RWPE2 (cell line): ENCODE measurements around the gene CDC42SE1.

Experiments used
- ATAC-seq: fragments of 200-7000 bp; cut with Tn5 transposase; 3 replicates; pipeline ENCODE4 v1.9.1; 2021; ENCODE audit warnings: low read depth
- DNase-seq: peaks from one replicate; pipeline ENCODE4 v3.0.0-alpha.2; 2020; ENCODE audit warnings: low spot score
- H3K27ac ChIP-seq: fragments of 450-650 bp; 2 replicates; pipeline ENCODE4 v1.5.1; 2017; ENCODE audit warnings: mild to moderate bottlenecking; ENCODE audit not compliant: poor library complexity, severe bottlenecking
- H3K27me3 ChIP-seq: fragments of 250-450 bp; sonication (Bioruptor Pico); 2 replicates; pipeline ENCODE4 v1.5.1; 2021; ENCODE audit warnings: mild to moderate bottlenecking, moderate library complexity; ENCODE audit not compliant: insufficient read depth, poor library complexity, severe bottlenecking
- H3K36me3 ChIP-seq: fragments of 250-450 bp; sonication (Bioruptor Pico); 2 replicates; pipeline ENCODE4 v1.5.1; 2020; ENCODE audit warnings: low read depth, mild to moderate bottlenecking, moderate library complexity
- H3K4me1 ChIP-seq: fragments of 250-450 bp; sonication (Bioruptor Pico); 2 replicates; pipeline ENCODE4 v1.5.1; 2021; ENCODE audit warnings: mild to moderate bottlenecking, moderate library complexity; ENCODE audit not compliant: insufficient read depth, poor library complexity, severe bottlenecking
- H3K4me3 ChIP-seq: fragments of 250-450 bp; sonication (Bioruptor Pico); 2 replicates; pipeline ENCODE4 v1.5.1; 2021; ENCODE audit warnings: mild to moderate bottlenecking, moderate library complexity; ENCODE audit not compliant: severe bottlenecking
- H3K9me3 ChIP-seq: fragments of 250-450 bp; sonication (Bioruptor Pico); 2 replicates; pipeline ENCODE4 v1.5.1; 2021; ENCODE audit warnings: mild to moderate bottlenecking, moderate library complexity; ENCODE audit not compliant: severe bottlenecking
- TF ChIP-seq, protein P1 (sequence below): fragments of 450-650 bp; IDR thresholded peaks from one replicate; pipeline ENCODE4 v1.5.1; 2017; ENCODE audit warnings: mild to moderate bottlenecking, moderate library complexity; ENCODE audit not compliant: poor library complexity, severe bottlenecking

CDC42SE1 gene

DNA sequence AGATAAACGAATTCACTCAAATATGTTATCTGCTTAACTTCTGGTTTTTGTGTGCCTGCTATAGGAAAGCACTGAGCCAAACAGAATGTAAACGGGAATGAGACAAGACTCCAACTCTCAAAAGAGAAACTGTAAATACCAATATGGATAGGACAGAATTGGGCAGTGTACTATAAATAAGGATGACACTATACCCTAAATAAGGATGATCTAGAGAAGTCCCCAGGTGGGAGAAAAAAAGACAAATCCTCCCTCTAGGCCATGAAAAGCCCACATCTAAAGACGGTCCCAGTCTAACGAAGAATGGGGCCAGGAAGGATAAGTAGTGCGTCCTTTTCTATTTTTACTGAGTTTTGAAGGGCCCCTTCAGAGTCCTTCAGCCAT lies 9.7 kb upstream of the CDC42SE1 start:
- no peaks in the 10 kb centered on the region for H3K9me3 ChIP-seq
- DNase-seq, result no peak
- peaks cover 2% of the 10 kb centered on the region; the same call in 1 of the 2 replicates for H3K36me3 ChIP-seq
- TF ChIP-seq, protein P1, sequence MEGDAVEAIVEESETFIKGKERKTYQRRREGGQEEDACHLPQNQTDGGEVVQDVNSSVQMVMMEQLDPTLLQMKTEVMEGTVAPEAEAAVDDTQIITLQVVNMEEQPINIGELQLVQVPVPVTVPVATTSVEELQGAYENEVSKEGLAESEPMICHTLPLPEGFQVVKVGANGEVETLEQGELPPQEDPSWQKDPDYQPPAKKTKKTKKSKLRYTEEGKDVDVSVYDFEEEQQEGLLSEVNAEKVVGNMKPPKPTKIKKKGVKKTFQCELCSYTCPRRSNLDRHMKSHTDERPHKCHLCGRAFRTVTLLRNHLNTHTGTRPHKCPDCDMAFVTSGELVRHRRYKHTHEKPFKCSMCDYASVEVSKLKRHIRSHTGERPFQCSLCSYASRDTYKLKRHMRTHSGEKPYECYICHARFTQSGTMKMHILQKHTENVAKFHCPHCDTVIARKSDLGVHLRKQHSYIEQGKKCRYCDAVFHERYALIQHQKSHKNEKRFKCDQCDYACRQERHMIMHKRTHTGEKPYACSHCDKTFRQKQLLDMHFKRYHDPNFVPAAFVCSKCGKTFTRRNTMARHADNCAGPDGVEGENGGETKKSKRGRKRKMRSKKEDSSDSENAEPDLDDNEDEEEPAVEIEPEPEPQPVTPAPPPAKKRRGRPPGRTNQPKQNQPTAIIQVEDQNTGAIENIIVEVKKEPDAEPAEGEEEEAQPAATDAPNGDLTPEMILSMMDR, result no peak
- H3K27ac ChIP-seq, result peak overlapping the region; percentile 94
- no peaks in the 10 kb centered on the region for H3K4me1 ChIP-seq
- H3K4me3 ChIP-seq, result no peak overlapping the region
- H3K27me3 ChIP-seq, result no peaks in the 10 kb centered on the region
- ATAC-seq, result no peak

DNA sequence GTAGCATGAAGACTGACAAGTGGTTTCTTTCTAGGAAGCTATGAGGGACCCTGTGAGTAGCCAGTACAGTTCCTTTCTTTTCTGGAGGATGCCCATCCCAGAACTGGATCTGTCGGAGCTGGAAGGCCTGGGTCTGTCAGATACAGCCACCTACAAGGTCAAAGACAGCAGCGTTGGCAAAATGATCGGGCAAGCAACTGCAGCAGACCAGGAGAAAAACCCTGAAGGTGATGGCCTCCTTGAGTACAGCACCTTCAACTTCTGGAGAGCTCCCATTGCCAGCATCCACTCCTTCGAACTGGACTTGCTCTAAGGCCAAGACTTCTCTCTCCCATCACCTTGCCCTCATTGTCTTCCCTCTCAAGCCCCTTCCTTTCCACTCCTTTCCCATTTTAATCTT lies 7.8 kb upstream of the CDC42SE1 start:
- Histone ChIP-seq H3K27me3 (no peaks in the 10 kb centered on the region), H3K4me3 (no peak overlapping the region), H3K9me3 (no peaks in the 10 kb centered on the region), H3K27ac (no peak overlapping the region), H3K36me3 (peaks cover 2% of the 10 kb centered on the region; the same call in 1 of the 2 replicates), H3K4me1 (peaks cover 8% of the 10 kb centered on the region)
- ATAC-seq (no peak), DNase-seq (no peak)
- TF ChIP-seq, protein P1, result no peak

DNA sequence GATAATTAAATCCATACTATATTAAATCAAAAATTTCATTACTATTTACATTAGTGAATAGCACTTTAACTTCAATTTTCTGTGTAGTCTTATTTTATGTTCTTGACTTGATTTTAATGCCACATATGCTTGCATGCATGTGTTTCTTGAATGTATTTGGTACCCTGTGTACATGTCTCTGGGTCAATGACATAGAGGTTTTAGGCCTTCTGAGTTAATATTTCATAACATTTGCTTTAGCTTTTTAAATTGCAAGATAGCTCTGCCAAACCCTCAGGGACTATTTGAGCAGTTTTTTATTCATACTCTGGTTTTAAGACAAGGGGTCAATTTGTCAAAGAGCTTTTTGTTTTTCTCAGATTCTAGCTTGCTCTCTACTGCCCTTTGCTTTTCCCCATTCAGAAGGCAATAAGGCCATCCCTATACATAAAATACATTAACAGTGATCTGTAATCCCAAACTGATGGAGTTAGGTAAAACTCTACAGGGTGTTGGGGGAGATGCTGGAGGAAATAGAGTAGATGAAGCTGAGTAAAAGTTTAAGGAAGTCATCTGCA lies 5.7 kb upstream of the CDC42SE1 start:
- no peak for DNase-seq
- no peaks in the 10 kb centered on the region for H3K36me3 ChIP-seq
- TF ChIP-seq, protein P1, result no peak

DNA sequence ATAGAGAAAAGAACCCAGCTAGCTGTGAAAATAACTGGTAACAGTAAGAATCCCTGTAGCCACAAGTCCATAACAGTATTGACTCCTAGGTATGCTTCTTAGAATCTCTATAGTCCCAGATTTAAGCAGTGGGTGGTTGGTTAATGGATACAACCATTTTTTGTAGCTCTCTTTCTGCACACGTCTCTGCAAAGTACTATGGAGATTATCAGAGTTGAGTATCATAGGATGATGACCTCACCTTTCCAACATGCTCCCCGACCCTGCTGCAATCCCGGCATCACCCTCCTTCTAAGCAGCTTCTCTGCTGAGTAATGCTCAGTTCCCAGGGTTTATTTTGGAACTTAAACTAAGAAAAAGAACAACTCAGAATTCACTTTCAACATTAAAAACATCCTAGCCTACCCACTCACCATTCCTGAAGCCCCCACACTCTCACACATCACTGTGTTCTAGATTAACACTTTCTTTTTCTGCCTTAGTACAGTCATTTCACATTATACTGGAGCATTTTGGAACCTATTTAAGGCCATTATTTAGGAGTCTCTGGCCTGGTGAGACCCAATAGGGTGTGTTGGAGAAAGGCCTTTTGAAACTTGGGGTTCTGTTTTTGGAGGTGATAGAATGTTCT lies 3.4 kb upstream of the CDC42SE1 start:
- Histone ChIP-seq H3K36me3 (peaks cover 7% of the 10 kb centered on the region), H3K27ac (peak overlapping the region; percentile 16), H3K27me3 (no peaks in the 10 kb centered on the region), H3K9me3 (no peaks in the 10 kb centered on the region), H3K4me1 (peaks cover 17% of the 10 kb centered on the region), H3K4me3 (no peak overlapping the region)
- DNase-seq, result no peak
- ATAC-seq, result peak; percentile 51
- TF ChIP-seq, protein P1, result no peak

More for the DNA sequence above, 5.7 kb upstream of the CDC42SE1 start:
- no peak for ATAC-seq
- no peaks in the 10 kb centered on the region for H3K27me3 ChIP-seq
- H3K9me3 ChIP-seq, result no peaks in the 10 kb centered on the region
- no peak overlapping the region for H3K4me3 ChIP-seq
- H3K27ac ChIP-seq, result no peak overlapping the region
- peaks cover 15% of the 10 kb centered on the region for H3K4me1 ChIP-seq

DNA sequence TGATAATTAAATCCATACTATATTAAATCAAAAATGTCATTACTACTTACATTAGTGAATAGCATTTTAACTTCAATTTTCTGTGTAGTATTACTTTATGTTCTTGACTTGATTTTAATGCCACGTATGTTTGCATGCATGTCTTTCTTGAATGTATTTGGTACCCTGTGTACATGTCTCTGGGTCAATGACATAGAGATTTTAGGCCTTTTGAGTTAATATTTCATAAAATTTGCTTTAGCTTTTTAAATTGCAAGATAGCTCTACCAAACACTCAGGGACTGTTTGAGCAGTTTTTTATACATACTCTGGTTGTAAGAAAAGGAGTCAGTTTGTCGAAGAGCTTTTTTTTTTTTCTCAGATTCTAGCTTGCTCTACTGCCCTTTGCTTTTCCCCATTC lies 2.3 kb upstream of the CDC42SE1 start:
- Histone ChIP-seq H3K9me3 (no peaks in the 10 kb centered on the region), H3K36me3 (peaks cover 18% of the 10 kb centered on the region), H3K27ac (no peak overlapping the region), H3K4me1 (peaks cover 29% of the 10 kb centered on the region), H3K27me3 (no peaks in the 10 kb centered on the region), H3K4me3 (no peak overlapping the region)
- ATAC-seq (no peak), DNase-seq (no peak)
- TF ChIP-seq, protein P1, result no peak
